GM12878 (cell line): ENCODE data around the gene UFC1. TPM values are rescaled to one million over a fixed set of nuclear protein-coding genes. Genes with fewer than 3 reads are reported as not detected.
A peak's percentile ranks its signal among the peaks of the same experiment; 100 is the strongest.

Experiments used
- ASH2L ChIP-seq: fragments of 300-600, 200-600 bp; sonication (generic); IDR thresholded peaks from 2 replicates; pipeline ENCODE4 v1.6.1; 2017; ENCODE audit warnings: low read depth, mild to moderate bottlenecking, borderline replicate concordance
- IRF3 ChIP-seq: fragments of 450-650 bp; IDR thresholded peaks from 2 replicates; pipeline ENCODE4 v1.6.1; 2014; ENCODE audit warnings: mild to moderate bottlenecking
- IRF4 ChIP-seq: IDR thresholded peaks from 2 replicates; pipeline ENCODE4 v1.6.1; 2011; ENCODE audit warnings: low read depth, low read length
- SMAD1 ChIP-seq: fragments of 450-650 bp; IDR thresholded peaks from 2 replicates; pipeline ENCODE4 v1.6.1; 2018; ENCODE audit warnings: mild to moderate bottlenecking, low read depth; ENCODE audit not compliant: partially characterized antibody
- ZBED1 ChIP-seq: IDR thresholded peaks from 2 replicates; pipeline ENCODE4 v1.6.1; 2016; ENCODE audit warnings: borderline replicate concordance
- polyA plus RNA-seq, 11 experiments: library from polyadenylated mRNA; depleted of rRNA in 4 of 11; unstranded in 6 of 11; stranded (reverse) in 5 of 11; fragments of >200 nt; fragmentation: Nextera tagmentation in 4 of 11; fragmentation: Illumina TruSeq in 1 of 11; extraction: Ambion mirVana in 4 of 11; extraction: Trizol in 1 of 11; gene quantifications; 1 replicate in 1 of 11; 2 replicates in 10 of 11; pipeline versions ENCODE4 v1.2.1 to v1.2.3, GENCODE V29; 2011 to 2016; ENCODE audit warnings: inconsistent platforms in 2 of 11, missing spikeins in 2 of 11, low read depth in 1 of 11
- total RNA-seq, 4 experiments: library from RNA; depleted of rRNA in 3 of 4; stranded (reverse); fragments of >200 nt in 3 of 4; fragmentation: Illumina TruSeq in 1 of 4; extraction: Trizol in 1 of 4; gene quantifications; 2 replicates each; pipeline versions ENCODE4 v1.2.1 to v1.2.3, GENCODE V29; 2013 to 2021
- TF ChIP-seq, protein P1 (sequence below): fragments of 450-650 bp; IDR thresholded peaks from 2 replicates; pipeline ENCODE4 v1.6.1; 2017; ENCODE audit warnings: mild to moderate bottlenecking, low read depth, inconsistent platforms; ENCODE audit not compliant: poor library complexity, severe bottlenecking

The UFC1 gene
- total and polyA plus RNA-seq, 10 of the 15 experiments (the other 5 are each of a cell fraction or from before 2014, with no cell fraction given): 95.9 to 239 (median 151) TPM

GRCh38 chr1:161132410-161133219 lies 21.2 kb upstream of the UFC1 start, which contains the start of gene DEDD (continued):
- TF ChIP-seq IRF4: no peak
- TF ChIP-seq, protein P1, sequence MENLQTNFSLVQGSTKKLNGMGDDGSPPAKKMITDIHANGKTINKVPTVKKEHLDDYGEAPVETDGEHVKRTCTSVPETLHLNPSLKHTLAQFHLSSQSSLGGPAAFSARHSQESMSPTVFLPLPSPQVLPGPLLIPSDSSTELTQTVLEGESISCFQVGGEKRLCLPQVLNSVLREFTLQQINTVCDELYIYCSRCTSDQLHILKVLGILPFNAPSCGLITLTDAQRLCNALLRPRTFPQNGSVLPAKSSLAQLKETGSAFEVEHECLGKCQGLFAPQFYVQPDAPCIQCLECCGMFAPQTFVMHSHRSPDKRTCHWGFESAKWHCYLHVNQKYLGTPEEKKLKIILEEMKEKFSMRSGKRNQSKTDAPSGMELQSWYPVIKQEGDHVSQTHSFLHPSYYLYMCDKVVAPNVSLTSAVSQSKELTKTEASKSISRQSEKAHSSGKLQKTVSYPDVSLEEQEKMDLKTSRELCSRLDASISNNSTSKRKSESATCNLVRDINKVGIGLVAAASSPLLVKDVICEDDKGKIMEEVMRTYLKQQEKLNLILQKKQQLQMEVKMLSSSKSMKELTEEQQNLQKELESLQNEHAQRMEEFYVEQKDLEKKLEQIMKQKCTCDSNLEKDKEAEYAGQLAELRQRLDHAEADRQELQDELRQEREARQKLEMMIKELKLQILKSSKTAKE: no peak
- peak; percentile 40; the same call in 1 of the 2 replicates for TF ChIP-seq IRF3
- TF ChIP-seq ZBED1: no peak
- TF ChIP-seq SMAD1: no peak
- TF ChIP-seq ASH2L: 0 out of 2 replicates have a peak, but pooled peaks have one; percentile 35
